ENCODE measurements around the gene SMLR1.
"Not testable (repeated sequence)": the region's sequence is repeated elsewhere in the genome, so short reads cannot be mapped to it uniquely, and the experiment has no call there.

Gene SMLR1

DNA sequence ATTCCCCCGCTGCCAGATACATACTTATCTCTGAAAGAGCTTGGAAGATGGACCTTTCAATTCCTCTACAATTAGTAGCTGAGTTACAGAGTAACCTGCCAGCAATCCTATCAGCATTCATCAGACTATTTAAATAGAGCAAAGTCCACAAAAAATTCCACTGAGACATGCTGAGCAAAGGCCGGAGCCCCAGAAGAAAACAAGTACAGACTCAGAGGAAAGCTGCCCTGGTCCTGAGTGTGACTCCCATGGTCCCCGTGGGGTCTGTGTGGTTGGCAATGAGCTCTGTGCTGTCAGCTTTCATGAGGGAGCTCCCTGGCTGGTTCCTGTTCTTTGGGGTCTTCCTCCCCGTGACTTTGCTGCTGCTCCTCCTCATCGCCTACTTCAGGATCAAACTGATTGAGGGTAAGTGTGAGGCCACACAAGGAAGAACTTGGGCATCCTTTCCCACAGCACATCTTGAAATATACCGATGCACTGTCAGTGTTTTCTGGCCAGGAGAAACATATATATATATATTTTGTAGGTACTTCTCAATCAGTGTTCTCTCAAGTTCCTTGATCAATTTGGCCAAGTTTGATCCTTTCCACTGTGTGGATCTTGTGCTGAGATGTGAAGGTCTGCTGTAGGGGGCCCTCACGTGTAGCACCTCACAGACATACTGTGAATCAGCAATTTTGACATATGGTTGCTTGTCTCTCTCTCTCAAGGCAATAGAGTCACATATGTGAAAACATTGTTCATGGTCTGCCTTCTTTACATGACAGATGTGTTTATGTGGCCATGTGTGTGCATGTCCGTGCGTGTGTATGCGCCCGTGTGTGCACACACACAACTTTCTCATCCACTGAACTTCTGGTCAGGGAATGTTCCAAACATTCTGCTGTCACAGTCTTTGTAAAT is at the start of gene SMLR1:
Gene SMLR1, plus strand, starts transcription at position 160 of the 903 bp plus-strand sequence. Its CDS starts 8 bp downstream, at position 168.
- DNase-seq: no peak

DNA sequence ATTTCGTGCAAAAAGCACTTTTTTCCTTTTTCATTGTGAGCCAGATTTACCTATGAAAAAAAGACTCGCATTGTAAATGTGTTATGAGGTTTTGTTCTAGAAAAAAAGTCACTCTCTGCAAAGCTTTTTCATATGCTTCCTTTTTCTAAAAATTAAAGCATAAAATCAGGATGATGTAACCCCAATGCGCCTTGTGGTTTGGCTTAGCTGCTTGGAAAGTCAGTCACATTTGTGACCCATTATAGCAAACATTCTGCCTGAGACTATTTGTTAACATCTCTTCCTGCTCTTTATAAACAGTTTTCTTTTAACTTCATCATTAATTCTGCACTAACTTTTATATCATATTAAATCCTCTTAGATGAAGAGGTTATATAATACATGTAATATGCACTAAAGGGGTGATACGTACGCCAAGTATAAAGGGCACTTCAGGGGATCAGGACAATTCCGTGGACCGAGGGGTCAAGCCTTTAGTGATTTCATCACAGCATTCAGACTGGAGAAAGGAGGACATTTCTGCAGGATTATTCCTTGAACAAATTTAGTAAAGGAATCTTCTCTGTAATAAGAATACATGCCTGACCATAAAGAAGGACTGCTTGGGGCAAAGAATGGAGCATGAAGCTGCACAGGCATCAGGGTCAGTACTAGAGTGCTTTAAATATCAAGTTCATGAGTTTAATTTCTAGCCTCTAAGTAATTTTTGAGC is 48.1 kb upstream of the SMLR1 start:
- no peak for DNase-seq

GRCh38 chr6:130779658-130780033 is 47.6 kb upstream of the SMLR1 start:
- no peak for DNase-seq

DNA sequence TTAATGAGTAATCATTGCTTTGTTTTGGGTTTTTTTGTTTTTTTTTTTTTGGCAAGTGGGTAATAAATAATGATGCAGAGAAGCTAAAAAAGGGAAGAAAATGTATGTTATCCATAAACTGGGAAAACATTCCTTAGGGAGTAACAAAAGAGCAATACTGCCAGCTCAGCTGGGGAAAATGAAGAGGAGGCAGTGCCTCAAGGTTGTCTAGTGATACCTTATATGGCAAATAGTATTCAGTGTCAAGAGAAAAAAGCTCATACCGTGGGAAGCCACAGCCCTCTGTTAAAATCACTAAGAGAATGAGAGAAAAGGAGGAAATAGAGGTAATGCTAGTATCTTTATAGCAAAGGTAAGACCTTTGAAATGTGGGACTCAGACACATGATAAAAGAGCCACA is 47.1 kb upstream of the SMLR1 start:
- no peak for DNase-seq

DNA sequence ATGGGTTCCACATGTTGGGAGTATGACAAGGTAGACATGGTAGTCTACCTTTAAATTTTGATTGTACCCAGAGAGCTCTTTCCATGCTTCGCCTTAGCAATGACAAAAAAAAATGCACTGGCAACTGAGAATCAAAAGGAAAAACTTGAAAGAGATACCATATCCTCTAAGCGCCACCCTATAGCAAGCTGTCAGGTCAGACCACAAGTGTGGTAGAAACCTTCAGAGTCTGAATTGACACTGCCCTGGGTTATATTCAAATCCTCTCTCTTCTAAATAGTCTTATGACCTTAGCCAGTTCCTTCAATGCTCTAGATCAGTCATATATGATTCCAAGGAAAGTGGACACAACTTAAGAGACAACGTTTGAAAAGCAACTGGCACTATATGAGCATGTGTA is 45.6 kb upstream of the SMLR1 start:
- no peak for DNase-seq

DNA sequence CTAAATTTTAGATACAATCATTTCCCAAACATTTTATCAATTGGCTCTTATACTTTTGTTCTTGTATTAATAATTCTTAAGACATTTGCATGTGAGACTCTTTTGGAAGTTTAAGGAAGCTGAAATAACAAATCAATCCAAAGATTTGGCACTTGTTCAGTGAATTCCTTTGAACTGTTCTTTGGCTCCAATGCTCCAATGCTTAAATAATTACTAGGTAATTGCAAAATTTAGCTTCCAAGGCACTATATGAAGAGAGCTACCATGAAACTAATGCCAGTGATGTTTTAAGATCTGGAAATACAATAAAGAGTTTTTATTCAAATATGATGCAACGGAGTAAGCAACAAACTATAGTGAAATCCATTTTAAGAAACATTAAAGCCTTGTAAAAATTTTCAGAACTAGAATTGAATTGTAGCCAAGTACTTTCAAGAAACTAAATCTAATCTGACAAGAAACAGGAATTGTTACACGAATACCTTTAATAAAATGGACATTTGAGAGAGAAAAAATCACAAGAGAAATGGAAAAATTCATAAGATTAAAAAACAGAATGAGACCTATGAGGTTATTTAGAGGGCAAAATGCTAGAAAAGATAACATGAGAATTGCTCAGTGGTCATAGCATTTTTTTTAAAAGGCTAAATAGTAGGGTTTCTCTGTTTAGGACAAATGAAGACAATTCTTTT is 43.6 kb upstream of the SMLR1 start:
- no peak for DNase-seq

GRCh38 chr6:130787726-130788500 is 39.3 kb upstream of the SMLR1 start:
- no peak for DNase-seq

GRCh38 chr6:130788954-130789353 is 38.3 kb upstream of the SMLR1 start:
- DNase-seq: no peak

- no peak for DNase-seq
Measured at GRCh38 chr6:130794010-130794697, 33.1 kb upstream of the SMLR1 start.

- no peak for DNase-seq
Measured at GRCh38 chr6:130794738-130795137, 32.5 kb upstream of the SMLR1 start.

GRCh38 chr6:130796313-130796905 is 30.8 kb upstream of the SMLR1 start:
- DNase-seq: no peak

DNA sequence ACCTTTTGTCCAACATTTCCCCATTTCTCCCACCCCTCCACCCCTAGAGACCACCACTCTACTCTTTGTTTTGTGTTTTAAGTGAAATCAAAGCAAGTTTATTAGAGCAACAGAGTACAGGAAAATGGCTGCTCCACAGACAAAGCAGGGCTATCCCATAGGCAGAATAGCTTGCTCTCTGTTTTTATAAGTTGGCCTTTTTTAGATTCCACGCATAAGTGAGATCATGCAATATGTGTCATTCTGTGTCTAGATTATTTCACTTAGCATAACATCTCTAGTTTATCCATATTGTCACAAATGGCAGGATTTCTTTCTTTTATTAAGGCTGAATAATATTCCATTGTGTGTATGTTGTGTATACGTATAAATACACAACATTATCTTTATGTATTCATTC is 30.1 kb upstream of the SMLR1 start:
- no peak for DNase-seq

DNA sequence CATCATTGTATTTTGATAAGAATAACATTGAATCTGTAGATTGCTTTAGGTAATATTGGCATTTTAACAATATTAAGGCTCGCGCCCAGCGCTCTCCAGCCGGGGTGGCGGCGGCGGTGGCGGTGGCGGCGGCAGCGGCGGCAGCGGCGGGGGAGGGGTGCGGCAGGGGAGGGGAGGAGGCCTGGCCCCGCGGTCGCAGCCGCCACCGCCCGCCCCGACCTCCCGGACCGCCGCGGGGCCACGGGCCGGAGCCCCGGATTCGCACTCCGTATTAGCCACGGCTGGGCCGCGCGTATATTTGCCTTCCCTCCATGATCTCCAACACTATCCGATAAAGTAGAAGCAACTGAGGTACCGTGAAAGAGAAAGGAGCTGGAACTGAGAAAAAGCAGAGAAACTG is 25.8 kb upstream of the SMLR1 start:
- DNase-seq: not testable (repeated sequence)

- DNase-seq: no peak
Measured at GRCh38 chr6:130810307-130811030, 16.7 kb upstream of the SMLR1 start.

GRCh38 chr6:130811932-130812331 is 15.3 kb upstream of the SMLR1 start:
- DNase-seq: no peak

DNA sequence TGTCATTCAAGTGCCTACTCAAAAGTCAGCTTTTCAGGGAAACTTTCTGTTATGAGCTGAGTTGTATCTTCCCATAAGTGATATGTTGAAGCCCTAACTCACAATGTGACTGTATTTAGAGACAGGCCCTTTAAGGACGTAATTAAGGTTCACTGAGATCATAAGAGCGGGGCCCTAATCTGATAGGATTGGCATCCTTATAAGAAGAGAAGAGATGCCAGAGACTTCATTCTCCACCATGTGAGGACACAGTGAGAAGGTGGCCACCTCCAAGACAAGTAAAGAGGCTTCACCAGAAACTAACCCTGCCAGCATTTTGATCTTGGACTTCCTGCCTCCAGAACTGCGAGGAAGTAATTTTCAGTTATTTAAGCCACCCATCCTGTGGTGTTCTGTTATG is 12.7 kb upstream of the SMLR1 start:
- no peak for DNase-seq

GRCh38 chr6:130815200-130816071 is 11.8 kb upstream of the SMLR1 start:
- no peak for DNase-seq

- DNase-seq: no peak
Measured at GRCh38 chr6:130822736-130823135, 4.5 kb upstream of the SMLR1 start.

DNA sequence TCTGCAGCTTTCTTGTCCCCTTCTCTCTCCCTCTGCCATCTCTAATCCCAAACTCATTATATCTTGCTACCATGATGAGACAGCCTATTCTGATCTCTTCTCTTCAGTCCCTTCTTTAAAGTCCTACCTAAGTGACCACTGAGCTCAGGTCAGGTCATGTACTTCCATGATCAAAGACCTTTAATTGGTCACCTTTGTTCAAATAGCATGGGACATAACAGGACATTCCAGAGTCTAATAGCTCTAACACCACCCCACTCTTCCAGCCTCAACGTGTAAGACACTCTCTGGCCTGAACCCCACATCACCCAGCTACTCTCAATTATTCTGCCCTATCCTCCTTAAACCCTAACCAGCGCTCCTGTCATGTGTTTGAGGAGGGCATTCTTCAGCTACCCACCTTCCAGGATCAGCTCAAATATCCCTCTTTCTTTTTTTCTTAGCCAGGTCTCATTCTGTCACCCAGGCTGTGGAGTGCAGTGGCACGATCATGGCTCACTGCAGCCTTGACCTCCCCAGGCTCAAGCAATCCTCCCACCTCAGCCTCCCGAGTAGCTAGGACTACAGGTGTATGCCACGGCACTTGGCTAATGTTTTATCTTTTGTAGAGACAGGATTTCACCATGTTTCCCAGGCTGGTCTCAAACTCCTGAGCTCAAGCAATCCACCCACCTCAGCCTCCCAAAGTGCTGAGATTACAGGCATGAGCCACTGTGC is 2.1 kb upstream of the SMLR1 start:
- no peak for DNase-seq

Measured in CD4-positive, alpha-beta T cell treated with Interleukin-15 for 1 hour (primary cell).